ENCODE measurements around the gene FYN.

- no peak for TF ChIP-seq CTCF (IDR thresholded peaks at IDR 0.05; ENCODE audit: low read depth, low read length, poor library complexity, severe bottlenecking)
- no peak for TF ChIP-seq EZH2phosphoT487 (IDR thresholded peaks at IDR 0.05; ENCODE audit: borderline replicate concordance, low read length)
These were observed 198.8 kb downstream of the FYN start for GRCh38 chr6:111674413-111674812.

Measured in DOHH2 (cell line).